GM12891 (cell line): ENCODE data around the gene VWA1.

Source experiments
- POLR2A ChIP-seq: IDR thresholded peaks from 2 replicates; pipeline ENCODE4 v1.6.1; 2011; ENCODE audit warnings: low read depth, low read length, control low read depth
- POLR2AphosphoS5 ChIP-seq: IDR thresholded peaks from 2 replicates; pipeline ENCODE4 v1.6.1; 2011; ENCODE audit warnings: low read depth, low read length, control low read depth
- SPI1 ChIP-seq: IDR thresholded peaks from 2 replicates; pipeline ENCODE4 v1.6.1; 2011; ENCODE audit warnings: low read depth, low read length, control low read depth

DNA sequence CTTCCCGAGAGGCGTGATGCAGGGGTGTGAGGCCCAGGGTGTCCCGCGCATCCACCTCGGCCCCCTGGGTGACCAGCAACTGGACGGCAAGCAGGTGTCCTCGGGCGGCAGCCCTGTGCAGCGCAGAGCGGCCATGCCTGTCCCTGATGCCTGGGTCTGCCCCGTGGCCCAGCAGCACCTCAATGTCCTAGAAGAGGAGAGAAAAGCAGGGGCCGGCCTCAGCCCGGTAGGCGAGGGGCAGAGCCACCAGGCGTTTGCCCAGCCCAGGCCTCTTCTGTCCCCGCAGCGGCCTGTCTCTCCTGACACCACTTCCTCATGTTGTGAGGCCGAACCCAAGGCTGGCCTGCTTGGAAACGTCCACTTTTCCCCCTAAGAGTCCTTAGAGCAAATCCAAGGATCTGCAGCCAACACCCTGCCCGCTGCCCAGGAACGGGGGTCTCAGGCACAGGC is 16.1 kb upstream of the VWA1 start:
- TF ChIP-seq POLR2A (no peak), POLR2AphosphoS5 (no peak), SPI1 (no peak)
